ENCODE measurements around the gene LARGE1.

LARGE1 gene

DNA sequence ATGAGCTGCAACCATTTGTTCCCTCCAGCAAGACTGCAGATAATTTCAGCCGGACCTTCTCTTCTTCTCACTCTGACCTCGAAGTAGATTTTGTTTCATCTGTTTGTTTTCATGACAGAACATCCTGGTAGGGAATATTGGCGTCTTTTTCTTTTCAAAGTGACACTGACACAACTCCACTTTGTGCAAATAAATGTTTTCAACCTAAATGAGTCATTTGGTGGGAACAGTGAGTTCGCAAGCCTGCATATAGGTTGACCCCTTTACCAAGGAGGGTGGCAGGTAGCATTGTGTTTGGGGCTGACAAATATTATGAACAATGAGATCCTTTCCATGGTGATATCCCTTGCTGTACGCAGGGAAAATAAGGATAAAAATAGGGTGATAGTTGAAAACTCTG is 55.0 kb downstream of the LARGE1 start:
- Histone ChIP-seq H3K36me3 (ENCODE audit: insufficient read depth, low read length) (no peaks in the 10 kb centered on the region), H3K27me3 (ENCODE audit: insufficient read depth, low read length) (no peaks in the 10 kb centered on the region), H3K9me2 (ENCODE audit: low read depth, low read length) (no peaks in the 10 kb centered on the region), H3F3A (ENCODE audit: insufficient read depth, low read length) (no peaks in the 10 kb centered on the region), H3K4me2 (ENCODE audit: low read length) (no peak overlapping the region), H4K20me1 (ENCODE audit: insufficient read depth, low read length) (no peaks in the 10 kb centered on the region), H3K27ac (ENCODE audit: low read depth, low read length, poor library complexity, severe bottlenecking) (no peak overlapping the region), H3K79me2 (ENCODE audit: insufficient read depth, low read length) (no peaks in the 10 kb centered on the region), H2AFZ (ENCODE audit: low read length) (no peak overlapping the region), H3K4me3 (ENCODE audit: low read depth, low read length, poor library complexity, severe bottlenecking) (no peak overlapping the region), H3K9ac (ENCODE audit: low read length) (no peak overlapping the region), H3K9me3 (ENCODE audit: low read length) (no peaks in the 10 kb centered on the region), H3K4me1 (ENCODE audit: insufficient read depth, low read length, severe bottlenecking) (no peaks in the 10 kb centered on the region)
- TF ChIP-seq EZH2 (IDR thresholded peaks at IDR 0.05; ENCODE audit: borderline replicate concordance, low read length) (no peak), CTCF (IDR thresholded peaks at IDR 0.05; ENCODE audit: low read length) (no peak)

DNA sequence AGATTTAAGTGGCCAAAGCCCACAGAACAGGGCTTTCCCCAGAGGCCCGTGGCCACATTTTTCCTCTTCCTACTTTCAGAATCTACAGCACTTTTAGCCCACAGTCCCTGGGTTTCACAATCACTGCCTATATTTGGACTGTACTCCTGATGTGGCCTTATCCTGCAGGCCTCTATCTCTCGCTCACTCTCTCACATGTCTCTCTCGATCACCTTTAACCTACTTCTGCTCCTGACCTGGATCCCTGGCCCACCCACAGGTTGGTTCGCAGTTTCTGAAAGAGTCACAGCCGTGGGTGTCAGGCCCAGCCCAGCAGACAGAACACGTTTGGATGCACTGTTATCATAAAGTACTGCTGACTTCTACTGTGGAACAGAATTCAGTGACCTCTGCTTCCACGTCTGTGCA is 55.5 kb downstream of the LARGE1 start:
- no peaks in the 10 kb centered on the region for H3K79me2 ChIP-seq (ENCODE audit: insufficient read depth, low read length)
- no peak overlapping the region for H3K27ac ChIP-seq (ENCODE audit: low read depth, low read length, poor library complexity, severe bottlenecking)

GRCh38 chr22:33861216-33861875 is 58.9 kb downstream of the LARGE1 start:
- Histone ChIP-seq H3K4me2 (ENCODE audit: low read length) (no peak overlapping the region), H2AFZ (ENCODE audit: low read length) (no peak overlapping the region), H3K36me3 (ENCODE audit: insufficient read depth, low read length) (no peaks in the 10 kb centered on the region), H3K27ac (ENCODE audit: low read depth, low read length, poor library complexity, severe bottlenecking) (no peak overlapping the region), H3K9ac (ENCODE audit: low read length) (no peak overlapping the region), H3K27me3 (ENCODE audit: insufficient read depth, low read length) (no peaks in the 10 kb centered on the region), H3F3A (ENCODE audit: insufficient read depth, low read length) (no peaks in the 10 kb centered on the region), H4K20me1 (ENCODE audit: insufficient read depth, low read length) (no peaks in the 10 kb centered on the region), H3K4me1 (ENCODE audit: insufficient read depth, low read length, severe bottlenecking) (no peaks in the 10 kb centered on the region), H3K79me2 (ENCODE audit: insufficient read depth, low read length) (no peaks in the 10 kb centered on the region), H3K4me3 (ENCODE audit: low read depth, low read length, poor library complexity, severe bottlenecking) (no peak overlapping the region), H3K9me3 (ENCODE audit: low read length) (no peaks in the 10 kb centered on the region), H3K9me2 (ENCODE audit: low read depth, low read length) (no peaks in the 10 kb centered on the region)
- TF ChIP-seq EZH2 (IDR thresholded peaks at IDR 0.05; ENCODE audit: borderline replicate concordance, low read length) = no peak
- no peak for TF ChIP-seq CTCF (IDR thresholded peaks at IDR 0.05; ENCODE audit: low read length)

More for the DNA sequence above, 55.5 kb downstream of the LARGE1 start:
- Histone ChIP-seq H4K20me1 (ENCODE audit: insufficient read depth, low read length) (no peaks in the 10 kb centered on the region), H3K4me2 (ENCODE audit: low read length) (no peak overlapping the region), H2AFZ (ENCODE audit: low read length) (no peak overlapping the region), H3K4me1 (ENCODE audit: insufficient read depth, low read length, severe bottlenecking) (no peaks in the 10 kb centered on the region), H3K27me3 (ENCODE audit: insufficient read depth, low read length) (no peaks in the 10 kb centered on the region), H3K9me2 (ENCODE audit: low read depth, low read length) (no peaks in the 10 kb centered on the region), H3K9ac (ENCODE audit: low read length) (no peak overlapping the region), H3K9me3 (ENCODE audit: low read length) (no peaks in the 10 kb centered on the region), H3K36me3 (ENCODE audit: insufficient read depth, low read length) (no peaks in the 10 kb centered on the region), H3F3A (ENCODE audit: insufficient read depth, low read length) (no peaks in the 10 kb centered on the region), H3K4me3 (ENCODE audit: low read depth, low read length, poor library complexity, severe bottlenecking) (no peak overlapping the region)
- no peak for TF ChIP-seq CTCF (IDR thresholded peaks at IDR 0.05; ENCODE audit: low read length)
- TF ChIP-seq EZH2 (IDR thresholded peaks at IDR 0.05; ENCODE audit: borderline replicate concordance, low read length) = no peak
